ENCODE results near the gene SLC15A1. TPM values are rescaled to one million over a fixed set of nuclear protein-coding genes. Genes with fewer than 3 reads are reported as not detected.

The SLC15A1 gene
- total RNA-seq, 2 experiments from 2014 or later, result not detected

GRCh38 chr13:98785405-98785804 is 32.9 kb upstream of the SLC15A1 start:
- Mint-ChIP-seq H3K27ac (no peak overlapping the region), H3K9me3 (peaks cover 11% of the 10 kb centered on the region), H3K36me3 (ENCODE audit: low read depth) (no peaks in the 10 kb centered on the region), H3K4me3 (no peak overlapping the region), H3K27me3 (peaks cover 22% of the 10 kb centered on the region), H3K4me1 (ENCODE audit: low read depth) (no peaks in the 10 kb centered on the region)
- H3K36me3 ChIP-seq (ENCODE audit: insufficient read depth, low read length), result no peaks in the 10 kb centered on the region
- H3K4me3 ChIP-seq (ENCODE audit: low read length), result no peak overlapping the region
- no peak overlapping the region for H3K27ac ChIP-seq (ENCODE audit: low read depth in 1 of 2, low read length in 2 of 2)
- ATAC-seq (ENCODE audit: poor library complexity) (no peak), DNase-seq (no peak)
- ChIA-PET POLR2A (no interaction called here), CTCF (no interaction called here)
- no peak for TF ChIP-seq CTCF (IDR thresholded peaks at IDR 0.05)
- peaks cover 0 to 9% of the 10 kb centered on the region in 2 experiments for H3K27me3 ChIP-seq (ENCODE audit: control insufficient read depth in 1 of 2, insufficient read depth in 2 of 2, low read length in 2 of 2)
- intact Hi-C loops (cut with DNase I, micrococcal nuclease), result no loop called here
- H3K4me1 ChIP-seq (ENCODE audit: insufficient read depth, low read length), result no peaks in the 10 kb centered on the region
- peaks cover 0 to 9% of the 10 kb centered on the region in 2 experiments for H3K9me3 ChIP-seq (ENCODE audit: control insufficient read depth in 1 of 2, insufficient read depth in 1 of 2, low read length in 2 of 2)

GRCh38 chr13:98784666-98785065 is 32.2 kb upstream of the SLC15A1 start:
- ChIA-PET CTCF (no interaction called here), POLR2A (no interaction called here)
- no peaks in the 10 kb centered on the region for H3K4me1 Mint-ChIP-seq (ENCODE audit: low read depth)
- no peaks in the 10 kb centered on the region for H3K36me3 ChIP-seq (ENCODE audit: insufficient read depth, low read length)
- no peak for ATAC-seq (ENCODE audit: poor library complexity)
- peaks cover 0 to 9% of the 10 kb centered on the region in 2 experiments for H3K27me3 ChIP-seq (ENCODE audit: control insufficient read depth in 1 of 2, insufficient read depth in 2 of 2, low read length in 2 of 2)
- peaks cover 8% of the 10 kb centered on the region for H3K9me3 Mint-ChIP-seq
- no peak for DNase-seq
- H3K4me3 ChIP-seq (ENCODE audit: low read length), result no peak overlapping the region
- no peak overlapping the region for H3K27ac ChIP-seq (ENCODE audit: low read depth in 1 of 2, low read length in 2 of 2)
- H3K36me3 Mint-ChIP-seq (ENCODE audit: low read depth), result no peaks in the 10 kb centered on the region
- no peak for TF ChIP-seq CTCF (IDR thresholded peaks at IDR 0.05)
- peaks cover 0 to 9% of the 10 kb centered on the region in 2 experiments for H3K9me3 ChIP-seq (ENCODE audit: control insufficient read depth in 1 of 2, insufficient read depth in 1 of 2, low read length in 2 of 2)
- no peak overlapping the region for H3K27ac Mint-ChIP-seq
- intact Hi-C loops (cut with DNase I, micrococcal nuclease), result no loop called here
- no peaks in the 10 kb centered on the region for H3K4me1 ChIP-seq (ENCODE audit: insufficient read depth, low read length)
- H3K4me3 Mint-ChIP-seq, result no peak overlapping the region
- H3K27me3 Mint-ChIP-seq, result peaks cover 22% of the 10 kb centered on the region

GRCh38 chr13:98783856-98784478 is 31.5 kb upstream of the SLC15A1 start:
- no peak overlapping the region for H3K4me3 ChIP-seq (ENCODE audit: low read length)
- Mint-ChIP-seq H3K4me3 (no peak overlapping the region), H3K9me3 (peaks cover 3% of the 10 kb centered on the region), H3K4me1 (ENCODE audit: low read depth) (no peaks in the 10 kb centered on the region), H3K27me3 (peaks cover 22% of the 10 kb centered on the region), H3K27ac (no peak overlapping the region), H3K36me3 (ENCODE audit: low read depth) (no peaks in the 10 kb centered on the region)
- no peaks in the 10 kb centered on the region for H3K36me3 ChIP-seq (ENCODE audit: insufficient read depth, low read length)
- DNase-seq, result no peak
- intact Hi-C loops (cut with DNase I, micrococcal nuclease), result no loop called here
- H3K4me1 ChIP-seq (ENCODE audit: insufficient read depth, low read length), result no peaks in the 10 kb centered on the region
- POLR2A ChIA-PET, result no interaction called here
- H3K9me3 ChIP-seq (ENCODE audit: control insufficient read depth in 1 of 2, insufficient read depth in 1 of 2, low read length in 2 of 2), result peaks cover 0 to 9% of the 10 kb centered on the region in 2 experiments
- no peak overlapping the region for H3K27ac ChIP-seq (ENCODE audit: low read depth in 1 of 2, low read length in 2 of 2)
- CTCF ChIA-PET, result no interaction called here
- peaks cover 0 to 9% of the 10 kb centered on the region in 2 experiments for H3K27me3 ChIP-seq (ENCODE audit: control insufficient read depth in 1 of 2, insufficient read depth in 2 of 2, low read length in 2 of 2)
- TF ChIP-seq CTCF (IDR thresholded peaks at IDR 0.05), result no peak
- ATAC-seq (ENCODE audit: poor library complexity), result no peak

Data from CD4-positive, alpha-beta T cell (primary cell).